Forelimb muscle (tissue), 1 donor: ENCODE data around the gene ANKRD31. TPM values are rescaled to one million over a fixed set of nuclear protein-coding genes. Genes with fewer than 3 reads are reported as not detected.

Experiments used
- DNase-seq: peaks from one replicate; pipeline ENCODE4 v3.0.0-alpha.2; 2013; ENCODE audit warnings: low read depth
- polyA plus RNA-seq: library from polyadenylated mRNA; unstranded; fragments of 120-200 nt; gene quantifications from one replicate; pipeline ENCODE4 v1.2.1, GENCODE V29; 2013; ENCODE audit not compliant: insufficient read length

ANKRD31 gene
- polyA plus RNA-seq, 1 donor: 0.13 TPM

DNA sequence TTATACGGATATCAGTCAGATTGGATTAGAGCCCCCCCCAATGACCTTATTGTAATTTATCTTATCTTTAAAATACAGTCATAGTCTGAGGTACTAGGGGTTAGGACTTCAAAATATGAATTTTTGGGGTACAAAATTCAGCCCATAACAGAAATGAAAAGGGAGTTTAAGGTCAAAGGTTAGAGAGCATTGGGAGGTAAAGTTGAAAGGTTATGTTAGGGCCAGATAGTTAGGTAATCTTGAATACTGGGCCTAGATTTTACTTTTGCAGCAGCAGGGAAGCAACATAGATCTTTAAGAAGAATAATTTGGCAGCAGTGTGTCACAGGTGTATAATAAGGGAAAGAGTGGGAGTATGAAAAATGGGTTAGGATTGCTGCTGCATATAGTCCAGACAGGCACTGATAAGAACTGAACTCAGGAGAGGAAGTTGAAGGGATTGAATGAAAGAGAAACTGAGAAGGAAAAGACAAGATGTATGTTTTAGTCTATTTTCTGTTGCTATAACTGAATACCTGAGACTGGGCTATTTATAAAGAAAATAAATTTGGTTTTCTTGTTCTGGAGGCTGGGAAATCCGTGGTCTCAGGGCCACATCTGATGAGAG is 173.7 kb downstream of the ANKRD31 start:
- no peak for DNase-seq

DNA sequence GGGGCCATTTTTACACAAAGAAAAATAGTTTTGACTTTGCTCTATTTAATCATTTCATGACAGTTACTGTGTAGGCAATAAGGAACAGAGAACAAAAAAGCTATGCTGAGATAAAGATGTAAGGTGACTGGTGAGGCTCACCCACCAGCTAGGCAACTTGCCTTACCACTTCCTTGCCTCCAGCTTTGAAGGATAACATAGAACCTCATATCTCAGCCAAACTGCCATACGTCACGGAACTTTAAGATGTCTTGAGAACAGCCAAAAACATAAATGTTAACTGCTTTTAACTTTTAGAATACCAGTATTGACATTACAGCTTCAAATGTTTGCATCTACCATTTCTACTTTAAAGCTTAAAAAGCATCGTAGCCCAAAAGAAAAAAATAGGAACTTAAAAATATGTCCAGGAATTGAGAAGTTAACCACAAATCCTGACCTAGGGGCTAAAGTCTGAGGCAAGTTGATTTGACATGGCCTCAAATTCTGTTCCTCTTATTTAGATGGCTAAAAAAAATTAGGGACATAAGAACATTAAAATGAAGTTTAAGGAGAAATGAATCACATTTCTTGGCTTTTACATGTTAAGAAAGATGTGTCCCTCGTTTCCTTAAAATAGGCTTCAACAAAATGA is 176.6 kb downstream of the ANKRD31 start:
- DNase-seq: no peak

DNA sequence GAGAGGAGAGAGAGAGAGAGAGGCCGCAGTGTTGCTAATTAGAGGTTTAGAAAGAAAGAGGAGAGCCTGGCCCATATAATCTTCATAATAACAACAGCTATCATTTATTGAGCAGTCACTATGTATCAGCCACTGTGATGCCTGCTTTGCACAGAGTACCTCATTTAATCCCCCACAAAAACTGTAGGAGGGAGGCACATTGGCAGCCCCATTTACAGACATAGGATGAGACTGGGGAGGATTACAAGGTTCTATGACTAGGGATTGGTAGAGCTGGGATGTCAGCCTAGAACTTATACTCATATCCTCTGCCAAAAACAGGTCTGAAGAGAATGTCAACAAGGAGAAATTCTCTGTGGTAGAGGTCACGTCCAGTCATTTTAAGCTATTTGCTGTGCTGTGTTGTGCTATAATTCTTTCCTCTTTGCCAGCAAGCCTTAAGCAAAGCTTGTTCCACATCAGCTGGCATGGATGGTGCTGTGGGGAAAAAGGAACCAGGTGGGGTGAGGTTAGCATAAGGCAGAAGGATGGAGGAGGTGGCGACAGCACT is 177.6 kb downstream of the ANKRD31 start:
- DNase-seq: no peak

DNA sequence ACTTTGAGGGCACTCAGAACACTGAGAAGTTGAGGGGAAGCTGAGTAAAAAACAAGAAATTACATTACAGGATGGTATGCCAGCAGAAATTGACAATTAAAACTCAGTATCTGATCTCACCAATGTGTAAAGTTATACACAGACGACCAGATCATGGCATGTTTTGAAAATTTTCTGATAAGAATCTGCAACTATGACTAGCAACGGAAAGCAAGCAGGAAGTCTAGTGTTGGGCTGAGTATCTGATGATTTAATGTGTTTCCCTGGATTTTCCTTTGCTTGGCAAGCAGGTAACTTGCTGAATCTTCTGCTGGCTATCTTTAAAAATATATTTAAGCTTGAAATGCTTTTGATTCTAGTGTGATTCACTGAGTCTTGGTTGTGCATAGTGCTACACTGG is 179.1 kb downstream of the ANKRD31 start:
- no peak for DNase-seq

DNA sequence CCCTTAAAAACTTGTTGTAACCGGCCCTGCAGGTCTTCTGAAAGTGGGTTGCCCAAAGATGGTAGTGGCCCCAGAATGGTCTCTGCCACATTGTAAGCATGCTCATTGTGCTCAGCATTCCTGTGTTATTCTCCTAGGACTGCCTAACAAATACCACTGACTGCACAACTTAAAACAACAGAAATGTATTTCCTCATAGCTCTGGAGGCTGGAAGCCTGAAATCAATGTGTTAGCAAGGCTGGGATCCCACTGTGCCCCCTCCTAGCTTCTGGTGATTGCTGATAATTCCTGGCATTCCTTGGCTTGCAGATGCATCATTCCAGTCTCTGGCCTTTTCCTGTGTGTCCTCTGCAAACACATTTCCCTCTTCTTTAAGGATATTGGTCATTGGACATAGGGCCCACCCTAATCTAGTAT is 180.9 kb downstream of the ANKRD31 start:
- DNase-seq: no peak

DNA sequence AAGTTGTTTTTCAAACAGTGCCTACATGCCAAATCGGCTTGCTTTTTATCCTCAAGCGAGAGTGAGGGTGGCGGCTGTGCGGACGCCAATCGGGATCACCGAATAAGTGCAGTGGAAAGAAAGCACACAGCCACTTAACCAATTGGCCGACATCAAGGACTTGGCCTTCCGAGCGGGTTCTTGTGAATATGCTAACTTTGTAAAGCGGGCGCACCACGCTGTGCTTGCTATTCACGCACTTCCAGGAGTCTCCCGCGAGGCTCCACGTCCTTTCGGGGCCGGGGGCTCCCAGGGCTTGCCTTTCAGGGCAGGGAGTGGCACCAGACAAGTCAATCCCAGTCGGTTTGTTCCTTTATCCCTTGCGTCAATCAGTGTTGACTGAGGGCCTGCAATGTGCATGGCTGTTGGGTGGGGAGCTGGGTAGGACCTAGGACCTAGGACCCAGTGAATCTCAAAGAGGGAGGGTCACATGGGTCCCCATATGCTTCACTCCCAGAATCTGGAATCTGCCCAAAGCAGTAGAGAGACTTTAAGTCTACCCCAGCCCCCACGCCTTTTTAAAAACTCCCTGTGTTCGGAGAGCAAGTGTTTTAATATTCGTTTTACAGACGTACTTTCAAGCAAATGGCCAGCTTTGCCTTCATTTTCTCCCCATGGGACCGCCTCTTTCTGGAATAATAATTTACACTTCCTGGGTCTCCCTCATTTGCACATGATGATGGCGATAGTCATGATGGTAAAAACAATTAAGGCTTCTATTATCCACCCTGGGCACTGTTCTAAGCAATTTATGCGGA is 182.3 kb downstream of the ANKRD31 start:
- no peak for DNase-seq

DNA sequence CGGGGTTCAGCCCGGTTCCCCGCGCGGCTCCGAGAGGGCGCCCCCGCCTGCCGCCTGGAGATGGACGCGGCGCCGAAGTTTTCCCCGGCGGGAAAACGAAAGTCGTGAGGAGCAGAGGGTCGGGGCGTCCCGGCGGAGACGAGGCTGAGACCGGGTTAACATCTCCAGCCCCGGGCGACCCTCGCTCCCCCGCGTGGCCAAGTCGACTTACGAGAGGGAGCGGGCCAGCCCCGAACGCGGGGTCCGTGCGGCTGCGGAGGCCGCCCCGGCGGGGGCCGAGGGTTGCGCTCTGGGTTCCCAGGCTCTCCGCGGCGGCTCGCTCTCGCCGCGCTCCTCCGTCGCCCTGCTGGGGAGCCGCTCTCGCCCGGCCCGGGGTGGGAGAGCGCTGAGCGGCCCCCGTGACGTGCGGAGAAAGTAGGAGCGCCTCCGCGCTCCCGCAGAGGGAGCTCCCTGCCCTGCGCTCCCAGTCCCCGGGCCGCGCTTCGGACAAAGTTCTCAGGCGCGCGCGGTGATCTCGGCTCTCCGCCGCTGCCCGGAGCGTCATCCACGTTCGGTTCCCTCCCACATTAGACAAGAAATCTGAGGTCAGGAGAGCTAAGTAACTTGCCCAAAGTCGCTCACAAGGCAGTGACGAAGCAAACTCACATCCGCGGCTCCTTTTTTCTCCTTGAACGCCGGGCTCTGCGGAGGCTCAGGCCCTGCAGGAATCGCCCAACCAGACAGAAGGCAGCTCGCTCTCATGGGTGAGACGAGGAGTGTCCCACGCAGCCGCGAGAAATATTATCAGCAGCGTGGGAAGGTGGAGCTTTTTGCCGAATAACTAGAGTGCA is 183.2 kb downstream of the ANKRD31 start:
- no peak for DNase-seq

DNA sequence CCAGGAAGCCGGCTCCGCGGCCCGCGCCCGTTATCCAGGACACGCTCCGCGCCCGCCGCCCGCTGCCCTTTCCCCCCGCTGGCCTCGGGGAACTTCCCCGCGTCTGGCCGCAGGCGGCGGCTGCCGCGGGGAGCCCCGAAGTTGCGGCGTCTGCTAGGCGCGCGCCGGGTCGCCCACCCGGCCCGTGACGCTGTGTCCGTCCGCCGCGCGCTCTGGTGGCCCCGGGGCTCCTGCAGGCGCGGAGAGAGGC is 183.7 kb downstream of the ANKRD31 start:
- no peak for DNase-seq

DNA sequence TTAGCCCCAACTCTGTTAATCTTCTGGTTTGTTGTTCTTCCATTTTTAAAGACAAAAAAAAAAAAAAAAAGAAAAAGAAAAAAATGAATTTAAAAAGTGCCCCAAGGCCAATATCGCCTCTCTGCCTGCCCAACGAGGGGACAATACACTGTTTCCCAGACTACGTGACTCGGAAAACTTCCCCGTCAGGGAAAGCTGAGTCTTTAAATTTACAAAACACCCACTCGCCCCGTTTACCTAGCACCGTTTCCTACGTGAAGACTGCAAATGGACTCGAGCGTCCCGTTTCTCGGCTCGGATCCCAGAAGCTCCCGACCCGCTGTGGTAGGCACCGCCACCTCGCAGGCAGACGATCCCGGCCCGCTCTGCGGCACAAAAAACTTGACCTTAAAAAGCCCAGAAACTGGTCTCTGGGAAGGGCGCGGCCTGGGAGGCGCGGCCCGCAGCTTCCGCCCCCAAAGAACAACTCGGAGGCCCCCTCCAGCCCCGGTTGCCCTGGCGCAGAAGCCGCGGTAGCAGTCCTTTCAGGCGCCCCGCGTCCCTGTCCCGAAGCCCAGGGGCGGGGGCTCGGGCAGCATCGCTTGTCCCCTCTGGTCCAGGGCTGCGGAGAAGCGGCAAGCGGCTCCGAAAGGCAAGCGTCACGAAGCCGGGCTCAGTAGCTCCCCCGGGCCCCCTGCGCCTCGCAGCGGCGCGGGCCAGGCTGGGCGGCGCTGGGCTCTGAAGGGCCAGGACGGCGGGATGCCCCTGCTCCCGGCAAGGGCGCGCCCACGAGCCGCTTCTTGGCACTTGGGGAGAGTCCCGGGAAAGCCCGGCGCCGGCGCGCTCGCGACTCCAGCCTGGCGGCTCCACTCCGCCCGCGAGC is 184.3 kb downstream of the ANKRD31 start, which contains the start of gene GCNT4:
Gene GCNT4 (minus strand): TSS at position 367 of the 862 bp plus-strand sequence. CDS start 22,521 bp downstream, outside the sequence.
- no peak for DNase-seq

DNA sequence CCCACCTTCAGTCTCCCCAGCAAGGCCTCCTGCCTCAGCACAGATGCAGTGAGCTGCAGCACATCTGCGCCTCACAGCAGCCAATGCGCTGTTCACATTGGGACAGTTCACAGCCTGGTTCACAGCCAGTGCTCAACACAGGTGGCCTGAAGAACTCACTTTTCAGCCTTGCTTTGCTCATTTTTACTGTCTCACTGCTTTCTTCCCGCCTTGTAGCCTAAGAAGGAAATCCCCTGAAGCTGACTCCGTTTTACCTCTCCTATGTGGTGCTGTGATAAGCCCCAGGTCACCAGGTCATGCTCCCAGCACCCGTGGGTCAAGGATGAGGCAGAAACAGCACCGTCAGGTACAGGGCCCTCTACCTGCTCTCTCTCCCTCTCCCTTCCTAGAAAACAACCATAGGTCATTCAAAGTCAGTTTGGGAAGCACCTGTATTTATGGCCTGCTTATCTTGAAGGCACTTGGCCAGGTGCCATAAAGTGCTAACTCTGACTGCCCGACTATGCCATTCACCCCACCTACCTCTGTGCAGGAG is 185.4 kb downstream of the ANKRD31 start:
- DNase-seq: no peak

DNA sequence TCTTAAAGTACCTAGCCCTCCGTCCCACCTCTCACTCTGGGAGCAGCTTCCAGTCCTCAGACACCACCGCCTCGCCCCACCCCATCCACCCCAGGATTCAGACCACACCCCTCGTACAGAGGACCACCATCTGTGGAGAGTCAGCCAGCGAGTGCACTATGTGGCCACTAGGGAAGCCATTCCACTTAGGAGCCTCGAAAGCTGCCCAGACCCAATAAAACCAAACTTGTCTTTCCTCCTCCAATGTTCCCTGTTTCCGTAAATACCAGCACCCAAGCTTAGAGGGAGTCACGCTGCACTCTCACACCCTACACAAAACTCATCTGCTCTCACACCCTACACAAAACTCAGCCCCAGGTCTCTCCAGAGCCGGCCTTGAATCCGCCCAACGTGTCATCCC is 186.3 kb downstream of the ANKRD31 start:
- DNase-seq: no peak

DNA sequence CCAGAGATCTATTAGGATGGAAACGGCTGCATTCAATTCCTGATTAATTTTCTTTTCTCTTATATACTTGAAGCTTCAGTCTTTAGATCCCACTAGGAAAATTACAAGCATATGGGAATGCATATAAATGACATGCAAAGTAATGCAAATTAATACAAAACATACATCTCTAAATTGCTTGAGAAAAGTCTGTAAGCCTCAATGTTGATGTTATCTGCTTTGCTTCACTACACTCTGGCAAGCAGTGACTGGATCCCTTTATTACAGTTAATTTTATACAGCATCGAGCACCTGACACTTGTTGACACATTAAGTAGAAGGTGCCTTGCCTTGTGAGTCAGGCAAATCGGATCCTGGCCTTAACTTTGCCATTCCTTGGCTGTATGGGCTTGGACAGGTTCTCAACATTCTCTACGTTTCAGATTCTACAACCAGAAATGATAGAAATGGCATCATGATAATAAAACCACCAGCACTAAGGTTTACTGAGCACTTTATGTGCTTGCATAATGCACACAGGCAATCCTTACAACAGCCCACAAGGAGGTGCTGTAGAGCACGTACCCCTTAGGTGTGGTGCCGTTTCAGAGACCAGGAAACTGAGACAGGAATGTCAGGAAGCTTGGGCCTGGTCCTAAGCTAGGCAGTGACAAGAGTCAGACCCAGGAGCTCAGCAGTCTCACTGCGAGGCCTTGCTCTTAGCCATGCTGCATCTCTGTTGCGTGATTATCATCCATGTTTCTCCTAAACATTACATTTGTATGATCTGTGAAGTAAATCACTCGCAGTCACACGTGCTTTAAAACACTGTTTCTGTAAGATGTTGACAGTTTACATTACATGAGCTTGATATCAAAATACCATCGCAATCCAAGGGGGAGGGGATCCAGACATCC is 187.0 kb downstream of the ANKRD31 start:
- DNase-seq: no peak

DNA sequence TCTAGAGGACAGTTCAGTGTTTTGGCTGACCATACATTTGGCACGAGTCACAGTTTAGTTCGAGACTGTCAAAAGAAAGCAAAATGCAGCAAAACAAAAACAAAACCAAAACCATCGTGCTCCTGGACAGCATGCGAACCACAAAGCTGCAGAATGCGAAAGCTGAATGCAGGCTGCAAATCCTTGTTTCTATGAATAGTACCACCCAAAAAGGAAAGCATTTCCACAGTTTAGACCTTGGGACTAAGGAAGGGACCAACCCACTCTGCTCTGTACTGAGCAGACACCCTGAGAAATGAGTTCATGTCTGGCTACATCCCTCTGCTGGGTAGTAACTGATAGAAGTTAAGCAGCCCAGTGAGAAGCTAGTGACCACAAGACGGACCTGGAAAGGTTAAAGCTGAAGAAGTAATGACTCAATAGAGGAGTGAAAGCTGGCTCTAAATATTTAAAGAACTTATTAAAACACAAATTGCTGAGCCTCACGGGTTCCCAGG is 188.2 kb downstream of the ANKRD31 start:
- no peak for DNase-seq

DNA sequence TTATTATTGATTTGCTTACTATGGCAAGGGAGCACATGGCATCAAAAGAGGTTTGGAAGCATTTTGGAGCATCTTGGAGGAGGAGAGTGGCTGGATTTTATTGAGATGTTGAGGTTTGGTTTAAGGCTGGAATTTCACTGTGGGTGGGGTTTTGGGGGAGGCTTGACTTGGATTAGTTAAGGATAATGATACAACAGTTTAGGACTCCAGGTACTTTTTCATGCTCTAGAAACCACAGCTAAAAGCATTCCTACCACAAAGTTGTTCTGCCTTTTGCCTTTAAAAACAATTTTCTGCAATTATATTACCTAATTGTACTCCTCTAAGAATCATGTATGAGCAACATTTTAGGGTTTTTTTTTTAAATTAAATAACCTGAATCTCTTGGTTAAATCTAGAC is 189.3 kb downstream of the ANKRD31 start:
- DNase-seq: no peak

DNA sequence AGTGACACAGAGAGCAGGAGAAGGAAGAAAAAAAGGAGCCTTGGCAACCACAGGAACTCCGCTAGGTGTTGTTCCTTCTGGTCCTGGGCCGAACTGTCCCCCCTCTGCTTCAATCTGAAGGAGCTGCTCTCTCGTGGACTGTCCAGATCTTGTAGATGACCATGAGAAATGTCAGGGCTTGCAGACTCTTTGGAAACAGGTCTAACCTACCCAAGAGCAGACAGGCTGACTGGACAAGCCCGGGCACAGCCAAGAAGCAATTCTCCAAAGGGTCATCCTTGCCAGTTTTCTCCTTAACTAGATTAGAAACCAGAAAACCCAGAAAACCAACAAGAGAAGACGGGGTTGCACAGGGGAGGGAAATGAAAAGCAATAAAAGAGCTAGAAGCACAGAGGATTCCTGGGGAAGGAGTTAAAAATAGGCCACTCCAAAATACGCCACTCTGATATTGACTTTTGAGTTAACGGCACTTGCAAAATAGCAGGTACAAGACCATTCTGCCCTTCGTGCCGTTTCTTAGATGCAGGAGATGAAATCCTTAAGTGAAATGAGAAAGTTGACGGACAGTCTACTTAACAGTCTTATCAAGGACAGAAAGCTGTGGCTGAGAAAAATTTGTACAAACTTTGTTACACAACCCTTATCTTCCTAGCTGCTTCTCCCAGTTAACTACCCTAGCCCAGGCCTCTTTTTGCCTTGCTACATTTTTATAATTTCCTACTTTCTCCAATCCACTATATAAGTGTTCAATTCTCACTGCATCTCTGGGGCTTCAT is 190.1 kb downstream of the ANKRD31 start:
- DNase-seq: no peak

DNA sequence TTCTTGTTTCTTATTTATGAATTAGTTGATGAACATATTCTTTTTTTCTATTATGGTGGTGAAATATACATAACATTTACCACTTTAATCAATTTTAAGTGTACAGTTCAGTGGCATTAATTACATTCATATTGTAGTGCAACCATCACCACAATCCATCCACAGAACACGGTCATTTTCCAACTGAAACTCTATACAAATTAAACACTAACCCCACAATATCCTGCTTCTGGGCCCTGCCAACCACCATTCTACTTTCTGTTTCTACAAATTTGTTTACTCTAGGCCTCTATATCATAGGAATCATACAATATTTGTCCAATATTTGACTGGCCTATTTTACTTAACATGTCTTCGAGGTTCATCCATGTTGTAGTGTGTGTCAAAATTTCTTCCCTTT is 191.6 kb downstream of the ANKRD31 start:
- DNase-seq: no peak

DNA sequence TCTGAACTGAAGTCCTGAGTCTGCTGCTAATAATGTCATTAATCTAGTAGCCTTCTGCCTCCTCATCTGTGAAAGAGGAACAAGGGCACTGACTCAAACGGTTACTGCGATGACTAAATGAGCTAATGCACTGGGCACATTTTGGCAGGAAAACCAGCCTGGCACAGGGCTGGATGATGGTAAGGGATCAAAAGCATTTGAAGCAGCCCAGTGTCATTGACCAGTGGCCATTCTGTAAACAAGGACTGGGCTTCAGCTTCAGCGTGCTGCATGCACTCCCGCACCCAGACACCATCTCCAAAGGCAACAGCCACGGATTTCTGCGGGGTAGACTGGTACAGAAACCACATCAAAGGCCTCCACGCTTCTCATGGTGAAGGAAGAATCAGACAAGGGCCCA is 192.3 kb downstream of the ANKRD31 start:
- DNase-seq: no peak

DNA sequence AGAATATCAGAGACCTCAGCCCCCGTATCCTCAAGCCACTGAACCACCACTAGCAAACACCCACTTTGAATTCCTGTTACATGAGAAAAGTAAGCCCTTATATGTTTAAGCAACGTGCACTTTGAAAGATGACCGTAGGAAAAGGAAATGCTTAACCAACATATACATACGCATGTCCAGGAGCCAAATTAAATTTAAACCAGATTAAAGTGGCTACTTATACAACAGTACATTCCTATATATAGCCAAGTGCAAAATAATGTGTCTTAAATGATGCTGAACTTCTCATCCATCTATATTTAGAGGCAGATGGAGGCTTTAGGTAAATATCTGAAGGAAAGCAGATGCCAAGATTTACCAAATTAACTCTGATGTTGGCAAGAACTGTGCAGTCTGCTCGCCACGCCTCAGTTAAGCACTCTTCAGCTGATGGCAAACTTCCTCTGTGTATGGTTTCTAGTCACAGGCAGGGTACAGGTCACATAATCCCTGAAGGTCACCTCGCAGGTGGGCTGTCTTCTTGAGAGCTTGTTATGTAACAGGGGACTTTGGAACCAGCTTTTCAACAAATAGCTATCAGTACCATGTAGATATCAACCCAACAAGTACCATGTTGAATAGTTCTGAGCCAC is 192.9 kb downstream of the ANKRD31 start:
- no peak for DNase-seq
